ENCODE measurements around the gene CCDC187.

GRCh38 chr9:136297016-136297691, 6.7 kb downstream of the CCDC187 start:
- TF ChIP-seq POLR2A (IDR thresholded peaks at IDR 0.05): no peak
- no peak for TF ChIP-seq CTCF (IDR thresholded peaks at IDR 0.05)
